SK-N-MC (cell line): ENCODE measurements around the gene TBC1D24.

Source experiments
- EZH2 ChIP-seq: fragments of 200-600 bp; sonication (generic); IDR thresholded peaks from one replicate; pipeline ENCODE4 v1.6.1; 2017; ENCODE audit warnings: antibody characterized with exemption
- FOXP2 ChIP-seq: optimal IDR thresholded peaks from 2 replicates; pipeline ENCODE3; 2011; ENCODE audit warnings: mild to moderate bottlenecking, moderate library complexity; ENCODE audit not compliant: insufficient read depth; ENCODE audit errors: extremely low read length, control extremely low read depth
- POLR2AphosphoS5 ChIP-seq: IDR thresholded peaks from 2 replicates; pipeline ENCODE4 v1.6.1; 2012; ENCODE audit warnings: mild to moderate bottlenecking, low read depth, low read length, borderline replicate concordance

GRCh38 chr16:2473446-2473926 is 1.4 kb upstream of the TBC1D24 start:
- TF ChIP-seq EZH2 (no peak), POLR2AphosphoS5 (peak; percentile 53; the same call in 1 of the 2 replicates), FOXP2 (no peak)
